Measurements from ENCODE around the gene HERC4. TPM values are rescaled to one million over a fixed set of nuclear protein-coding genes. Genes with fewer than 3 reads are reported as not detected.

HERC4 gene
- total RNA-seq, 4 donors from 2014 or later: 54.5 to 82.4 (median 67.5) TPM

DNA sequence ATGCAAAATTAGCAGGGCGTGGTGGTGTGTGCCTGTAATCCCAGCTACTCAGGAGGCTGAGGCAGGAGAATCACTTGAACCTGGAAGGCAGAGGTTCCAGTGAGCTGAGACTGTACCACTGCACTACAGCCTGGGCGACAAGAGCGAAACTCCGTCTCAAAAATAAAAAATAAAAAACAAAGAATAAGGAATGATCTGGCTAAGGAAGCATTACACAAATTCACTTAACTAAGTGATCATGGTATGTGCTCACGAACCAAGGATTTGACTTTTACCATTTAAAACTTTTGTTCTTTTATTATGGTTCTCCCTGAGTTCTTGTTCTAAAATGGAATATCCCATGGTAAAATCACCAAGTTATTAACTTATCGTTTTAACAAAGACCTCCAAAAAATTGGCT, 119.5 kb downstream of the HERC4 start:
- H3K27ac ChIP-seq: no peak overlapping the region
- H3K4me1 ChIP-seq: no peaks in the 10 kb centered on the region
- intact Hi-C loops (cut with DNase I): no loop called here
- H3K36me3 ChIP-seq: peaks cover 5 to 11% of the 10 kb centered on the region in 2 donors
- WGBS, 2 donors: 97 to 98% methylated on average over 6 of the region's 6 CpGs
- H3K9me3 ChIP-seq: no peaks in the 10 kb centered on the region
- TF ChIP-seq, protein P1, sequence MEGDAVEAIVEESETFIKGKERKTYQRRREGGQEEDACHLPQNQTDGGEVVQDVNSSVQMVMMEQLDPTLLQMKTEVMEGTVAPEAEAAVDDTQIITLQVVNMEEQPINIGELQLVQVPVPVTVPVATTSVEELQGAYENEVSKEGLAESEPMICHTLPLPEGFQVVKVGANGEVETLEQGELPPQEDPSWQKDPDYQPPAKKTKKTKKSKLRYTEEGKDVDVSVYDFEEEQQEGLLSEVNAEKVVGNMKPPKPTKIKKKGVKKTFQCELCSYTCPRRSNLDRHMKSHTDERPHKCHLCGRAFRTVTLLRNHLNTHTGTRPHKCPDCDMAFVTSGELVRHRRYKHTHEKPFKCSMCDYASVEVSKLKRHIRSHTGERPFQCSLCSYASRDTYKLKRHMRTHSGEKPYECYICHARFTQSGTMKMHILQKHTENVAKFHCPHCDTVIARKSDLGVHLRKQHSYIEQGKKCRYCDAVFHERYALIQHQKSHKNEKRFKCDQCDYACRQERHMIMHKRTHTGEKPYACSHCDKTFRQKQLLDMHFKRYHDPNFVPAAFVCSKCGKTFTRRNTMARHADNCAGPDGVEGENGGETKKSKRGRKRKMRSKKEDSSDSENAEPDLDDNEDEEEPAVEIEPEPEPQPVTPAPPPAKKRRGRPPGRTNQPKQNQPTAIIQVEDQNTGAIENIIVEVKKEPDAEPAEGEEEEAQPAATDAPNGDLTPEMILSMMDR (IDR thresholded peaks at IDR 0.05): no peak
- TF ChIP-seq POLR2A (IDR thresholded peaks at IDR 0.05): no peak
- no peak for DNase-seq
- H3K27me3 ChIP-seq: no peaks in the 10 kb centered on the region
- H3K4me3 ChIP-seq (replicated peaks in 1 of 3): no peak overlapping the region

- 89 to 95% methylated on average over 2 of the region's 2 CpGs for WGBS, 2 donors
- intact Hi-C loops (cut with DNase I): no loop called here
- H3K36me3 ChIP-seq: peaks cover 4 to 7% of the 10 kb centered on the region in 2 donors
Measured at GRCh38 chr10:67943917-67944316, 131.2 kb downstream of the HERC4 start.

GRCh38 chr10:67936416-67936815, 138.7 kb downstream of the HERC4 start:
- TF ChIP-seq, protein P1 (IDR thresholded peaks at IDR 0.05): no peak
- TF ChIP-seq POLR2A (IDR thresholded peaks at IDR 0.05): no peak
- DNase-seq: no peak
- H3K4me3 ChIP-seq (replicated peaks in 1 of 3): no peak overlapping the region
- H3K9me3 ChIP-seq: no peaks in the 10 kb centered on the region
- no peaks in the 10 kb centered on the region for H3K4me1 ChIP-seq
- intact Hi-C loops (cut with DNase I): no loop called here
- H3K36me3 ChIP-seq: peaks cover 8 to 14% of the 10 kb centered on the region in 2 donors
- no peaks in the 10 kb centered on the region for H3K27me3 ChIP-seq
- WGBS, 2 donors: 92 to 97% methylated on average over 1 of the region's 1 CpG
- H3K27ac ChIP-seq: no peak overlapping the region

More at GRCh38 chr10:67943917-67944316, 131.2 kb downstream of the HERC4 start:
- TF ChIP-seq POLR2A (IDR thresholded peaks at IDR 0.05): no peak
- TF ChIP-seq, protein P1 (IDR thresholded peaks at IDR 0.05): no peak
- Histone ChIP-seq H3K27ac (no peak overlapping the region), H3K4me1 (no peaks in the 10 kb centered on the region), H3K9me3 (no peaks in the 10 kb centered on the region), H3K27me3 (no peaks in the 10 kb centered on the region), H3K4me3 (replicated peaks in 1 of 3) (no peak overlapping the region)
- no peak for DNase-seq

DNA sequence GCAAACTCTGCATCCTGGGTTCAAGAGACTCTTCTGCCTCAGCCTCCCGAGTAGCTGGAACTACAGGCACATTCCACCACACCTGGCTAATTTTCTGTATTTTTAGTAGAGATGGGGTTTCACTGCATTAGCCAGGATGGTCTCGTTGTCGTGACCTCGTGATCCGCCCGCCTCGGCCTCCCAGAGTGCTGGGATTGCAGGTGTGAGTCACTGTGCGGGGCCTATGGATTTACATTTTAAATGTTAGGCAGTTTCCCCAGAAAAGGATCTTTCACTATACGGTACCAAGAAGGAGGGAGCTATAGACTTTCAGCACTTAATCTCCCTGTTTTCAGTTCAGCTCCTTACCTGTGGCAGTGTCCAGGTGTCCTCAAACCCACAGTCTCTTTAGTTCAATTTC, 139.9 kb downstream of the HERC4 start:
- 95 to 98% methylated on average over 9 of the region's 9 CpGs for WGBS, 2 donors
- Histone ChIP-seq H3K4me1 (no peaks in the 10 kb centered on the region), H3K9me3 (no peaks in the 10 kb centered on the region), H3K27me3 (no peaks in the 10 kb centered on the region), H3K27ac (no peak overlapping the region), H3K4me3 (replicated peaks in 1 of 3) (no peak overlapping the region), H3K36me3 (peaks cover 8 to 19% of the 10 kb centered on the region in 2 donors)
- intact Hi-C loops (cut with DNase I): no loop called here
- TF ChIP-seq, protein P1 (IDR thresholded peaks at IDR 0.05): no peak
- TF ChIP-seq POLR2A (IDR thresholded peaks at IDR 0.05): no peak
- no peak for DNase-seq

- no peak for DNase-seq
- H3K4me1 ChIP-seq: no peaks in the 10 kb centered on the region
- 82 to 84% methylated on average over 1 of the region's 1 CpG for WGBS, 2 donors
- H3K4me3 ChIP-seq (replicated peaks in 1 of 3): no peak overlapping the region
- H3K27me3 ChIP-seq: no peaks in the 10 kb centered on the region
- intact Hi-C loops (cut with DNase I): no loop called here
- H3K9me3 ChIP-seq: no peaks in the 10 kb centered on the region
- no peak for TF ChIP-seq POLR2A (IDR thresholded peaks at IDR 0.05)
- TF ChIP-seq, protein P1 (IDR thresholded peaks at IDR 0.05): no peak
- no peak overlapping the region for H3K27ac ChIP-seq
- H3K36me3 ChIP-seq: peaks cover 8 to 22% of the 10 kb centered on the region in 2 donors
Measured at GRCh38 chr10:67934336-67934735, 140.7 kb downstream of the HERC4 start.
